H4 (cell line): ENCODE results near the gene BABAM2. TPM values are rescaled to one million over a fixed set of nuclear protein-coding genes. Genes with fewer than 3 reads are reported as not detected.
A peak's percentile ranks its signal among the peaks of the same experiment; 100 is the strongest.
"Not testable (repeated sequence)": the region's sequence is repeated elsewhere in the genome, so short reads cannot be mapped to it uniquely, and the experiment has no call there.

Experiments
- DNase-seq: peaks from one replicate; pipeline ENCODE4 v3.0.0-alpha.2; 2015; ENCODE audit warnings: low spot score
- total RNA-seq: library from RNA; depleted of rRNA; stranded (reverse); fragments of >200 nt; shearing (Covaris generic); gene quantifications from 2 replicates; pipeline ENCODE4 v1.2.3, GENCODE V29; 2014

The BABAM2 gene
- total RNA-seq, 1 experiment from 2014 or later = 20.7 TPM

DNA sequence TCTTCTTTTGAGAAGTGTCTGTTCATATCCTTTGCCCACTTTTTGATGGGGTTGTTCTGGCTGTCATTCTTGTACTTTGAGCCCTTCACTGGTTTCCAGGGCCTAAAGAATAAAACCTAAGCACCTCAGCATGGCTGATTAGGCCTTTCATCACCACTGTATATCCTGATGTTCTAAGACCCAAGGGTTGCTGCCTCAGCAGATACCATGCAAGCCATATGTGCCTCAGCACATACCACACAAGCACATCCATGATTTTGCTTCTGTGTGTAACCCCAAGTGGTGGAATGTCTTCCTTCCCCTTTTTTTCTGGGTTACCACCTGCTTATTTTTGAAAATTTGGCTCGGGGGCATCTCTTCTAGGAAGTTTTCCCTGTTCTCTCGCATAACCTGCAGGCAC is 11.7 kb upstream of the BABAM2 start:
- no peak for DNase-seq

GRCh38 chr2:27881815-27882583 is 8.5 kb upstream of the BABAM2 start:
- DNase-seq = not testable (repeated sequence)

DNA sequence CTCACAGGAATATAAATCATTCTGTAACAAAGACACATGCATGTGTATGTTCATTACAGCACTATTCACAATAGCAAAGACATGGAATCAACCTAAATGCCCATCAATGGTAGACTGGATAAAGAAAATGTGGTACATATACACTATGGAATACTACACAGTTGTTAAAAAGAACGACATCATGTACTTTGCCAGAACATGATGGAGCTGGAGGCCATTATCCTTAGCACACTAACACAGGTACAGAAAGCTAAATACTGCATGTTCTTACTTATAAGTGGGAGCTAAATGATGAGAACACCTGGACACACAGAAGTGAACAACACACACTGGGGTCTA is 8.0 kb upstream of the BABAM2 start:
- DNase-seq = not testable (repeated sequence)

DNA sequence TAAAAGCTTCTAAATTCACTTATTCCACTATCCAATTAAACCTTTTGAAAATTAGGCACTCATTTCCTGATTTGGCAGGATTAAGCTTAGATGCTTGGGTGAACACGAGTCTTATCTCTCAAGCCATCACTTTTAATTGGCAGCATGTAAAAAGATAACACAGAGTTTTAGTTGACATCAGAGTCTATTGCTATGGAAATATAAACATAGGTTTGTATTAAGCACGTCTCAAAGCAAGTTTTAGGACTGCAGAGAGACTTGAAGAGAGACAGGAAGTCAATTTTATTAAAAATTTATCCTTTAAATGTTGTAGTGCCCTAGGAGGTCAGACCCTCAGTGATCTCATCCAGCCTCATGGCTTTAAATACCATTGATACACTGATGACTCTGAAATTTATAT is 5.9 kb upstream of the BABAM2 start:
- no peak for DNase-seq

GRCh38 chr2:27885234-27885633 is 5.3 kb upstream of the BABAM2 start:
- no peak for DNase-seq

- DNase-seq = no peak
These were observed 4.9 kb upstream of the BABAM2 start for GRCh38 chr2:27885661-27886060.

DNA sequence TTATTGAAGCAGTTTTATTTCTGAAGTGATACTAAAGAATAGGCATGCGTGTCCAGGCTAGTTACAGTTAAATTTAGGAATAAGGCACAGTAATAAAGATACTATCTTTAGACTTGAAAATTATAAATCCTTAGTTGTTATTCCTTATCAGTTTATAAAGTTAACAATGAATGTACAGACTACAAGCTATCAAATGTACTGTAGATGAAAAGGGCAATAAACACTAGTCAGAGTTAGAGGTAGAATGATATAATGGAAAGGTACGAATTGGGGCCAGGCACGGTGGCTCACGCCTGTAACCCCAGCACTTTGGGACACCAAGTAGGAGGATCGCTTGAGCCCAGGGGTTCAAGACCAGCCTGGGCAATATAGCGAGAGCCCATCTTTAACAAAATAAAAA is 4.2 kb upstream of the BABAM2 start:
- DNase-seq = no peak

DNA sequence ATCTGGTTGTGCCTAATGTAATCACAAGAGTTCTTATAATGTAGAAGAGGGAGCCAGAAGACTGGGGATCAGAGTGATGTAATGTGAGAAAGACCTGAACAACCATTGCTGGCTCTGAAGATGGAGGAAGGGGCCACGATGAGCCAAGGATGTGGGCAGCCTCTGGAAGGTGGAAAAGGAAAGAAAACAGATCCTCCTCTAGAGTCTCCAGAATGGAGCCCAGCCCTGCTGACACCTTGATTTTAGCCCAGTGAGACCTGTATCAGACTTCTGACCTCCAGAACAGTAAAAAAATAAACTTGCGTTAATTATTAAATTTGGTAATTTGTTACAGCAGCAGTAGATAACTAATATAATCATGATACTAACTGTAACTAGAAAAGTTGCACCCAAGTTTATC is 3.4 kb upstream of the BABAM2 start:
- DNase-seq = no peak

DNA sequence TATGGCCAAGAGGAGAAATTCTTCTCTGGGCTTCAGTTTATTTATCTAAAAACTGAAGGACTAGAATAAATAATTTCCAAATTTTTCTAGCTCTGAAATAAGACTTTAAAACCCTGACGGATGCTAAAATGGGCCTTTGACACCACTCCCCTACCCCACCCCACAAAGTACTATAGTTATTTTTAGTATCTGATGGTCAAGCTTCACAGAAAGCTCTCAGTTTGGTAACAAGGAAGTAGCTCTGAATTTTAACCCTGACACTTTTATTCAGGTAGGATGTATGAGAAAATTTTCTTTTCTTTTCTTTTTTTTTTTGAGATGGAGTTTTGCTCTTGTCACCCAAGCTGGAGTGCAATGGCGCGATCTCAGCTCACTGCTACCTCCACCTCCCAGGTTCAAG is 2.7 kb upstream of the BABAM2 start:
- DNase-seq = no peak

- no peak for DNase-seq
These were observed 1.7 kb upstream of the BABAM2 start for GRCh38 chr2:27888790-27889189.

GRCh38 chr2:27889774-27890145 is 769 bp upstream of the BABAM2 start:
- DNase-seq = no peak

DNA sequence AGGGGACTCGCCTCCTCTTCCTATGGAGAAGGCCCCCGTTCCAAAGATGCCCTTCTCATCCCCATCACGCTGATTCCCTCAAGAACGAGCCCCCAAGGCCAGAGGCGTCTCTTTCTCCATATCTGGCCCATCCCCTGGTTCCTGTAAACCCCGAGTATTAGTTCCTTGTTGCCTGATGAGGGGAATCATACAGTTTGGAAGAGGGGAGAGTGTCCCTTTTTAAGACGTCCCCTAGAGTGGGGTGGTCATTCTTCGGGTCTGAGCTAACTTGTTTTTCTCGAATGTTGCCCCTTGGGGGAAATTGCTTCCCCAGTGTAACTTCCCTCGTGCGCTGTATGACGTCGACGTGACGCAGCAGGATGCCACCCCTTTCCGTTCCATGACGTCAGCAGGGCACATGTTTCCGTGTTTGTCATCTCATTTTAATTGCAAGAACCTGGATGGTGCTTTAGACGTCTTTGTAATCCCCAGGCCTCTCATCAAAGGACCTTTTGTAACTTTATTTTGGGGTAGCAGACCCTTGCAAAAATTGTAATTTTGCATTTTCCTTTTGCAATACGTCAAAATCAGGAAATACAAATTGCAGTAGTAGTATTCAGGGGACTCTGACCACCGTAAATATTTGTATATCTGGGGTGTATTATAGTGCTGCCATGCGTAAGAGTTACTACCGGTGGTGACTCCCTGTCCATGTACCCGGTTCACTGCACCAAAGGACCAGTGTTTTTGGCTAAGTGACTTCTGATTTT is 569 bp downstream of the BABAM2 start:
- DNase-seq = peak; percentile 71

GRCh38 chr2:27891673-27892105 is 1.2 kb downstream of the BABAM2 start:
- no peak for DNase-seq

DNA sequence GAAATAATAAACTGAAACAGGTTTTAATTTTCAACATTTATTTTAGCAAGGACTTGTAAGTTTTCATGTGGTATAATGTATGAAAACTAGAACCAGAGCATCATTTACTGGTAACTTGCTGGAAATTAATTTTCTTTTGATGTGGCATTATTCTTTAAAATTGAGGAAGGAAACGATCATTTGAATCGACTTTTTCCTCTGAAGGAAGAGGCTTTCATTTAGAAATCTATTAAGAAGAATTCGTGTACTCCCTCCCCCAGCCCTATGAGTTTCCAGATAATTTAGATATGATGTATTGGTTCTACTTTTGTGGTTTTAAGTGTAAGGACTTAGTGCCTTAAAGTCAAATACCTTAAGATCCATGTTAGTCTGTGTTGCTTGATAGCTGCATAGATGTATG is 2.5 kb downstream of the BABAM2 start:
- no peak for DNase-seq

- DNase-seq = no peak
These were observed 7.2 kb downstream of the BABAM2 start for GRCh38 chr2:27897717-27898116.

DNA sequence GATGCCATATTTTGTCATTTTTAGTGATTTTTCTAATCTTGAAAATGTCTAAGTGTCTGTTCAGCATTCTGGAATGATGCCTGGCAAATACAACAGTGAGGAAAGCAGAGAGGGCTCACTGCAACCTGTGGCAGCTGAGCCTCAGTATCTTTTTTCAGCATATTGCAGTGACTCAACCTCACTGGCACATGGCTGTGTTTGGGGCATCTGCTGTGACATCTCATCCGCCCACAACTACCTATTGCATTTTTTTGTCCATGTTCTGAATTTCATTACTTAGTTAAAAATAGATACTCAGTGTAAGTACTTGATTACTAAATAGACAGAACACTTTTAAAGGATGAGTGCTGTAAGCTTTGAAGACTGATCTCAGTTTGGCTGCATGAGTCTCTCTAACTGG is 10.7 kb downstream of the BABAM2 start:
- no peak for DNase-seq

DNA sequence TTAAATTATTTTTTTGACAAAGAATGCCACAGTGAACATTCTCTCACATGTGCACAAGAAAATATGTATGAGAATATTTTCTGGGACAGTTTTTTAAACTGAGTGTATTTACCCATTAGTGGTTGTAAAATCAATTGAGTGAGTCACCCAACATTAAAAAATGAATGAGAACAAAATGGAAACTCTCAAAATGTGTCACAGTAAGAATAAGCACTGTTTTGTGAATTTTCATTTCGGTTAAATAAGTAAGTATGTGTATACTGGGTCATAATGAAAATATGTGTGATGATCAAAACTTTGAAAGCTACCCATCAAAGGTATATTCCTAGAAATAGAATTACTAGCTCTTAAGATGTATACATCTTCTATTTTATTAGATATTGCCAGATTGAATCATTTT is 11.6 kb downstream of the BABAM2 start:
- no peak for DNase-seq

GRCh38 chr2:27903018-27903417 is 12.5 kb downstream of the BABAM2 start:
- DNase-seq = no peak

DNA sequence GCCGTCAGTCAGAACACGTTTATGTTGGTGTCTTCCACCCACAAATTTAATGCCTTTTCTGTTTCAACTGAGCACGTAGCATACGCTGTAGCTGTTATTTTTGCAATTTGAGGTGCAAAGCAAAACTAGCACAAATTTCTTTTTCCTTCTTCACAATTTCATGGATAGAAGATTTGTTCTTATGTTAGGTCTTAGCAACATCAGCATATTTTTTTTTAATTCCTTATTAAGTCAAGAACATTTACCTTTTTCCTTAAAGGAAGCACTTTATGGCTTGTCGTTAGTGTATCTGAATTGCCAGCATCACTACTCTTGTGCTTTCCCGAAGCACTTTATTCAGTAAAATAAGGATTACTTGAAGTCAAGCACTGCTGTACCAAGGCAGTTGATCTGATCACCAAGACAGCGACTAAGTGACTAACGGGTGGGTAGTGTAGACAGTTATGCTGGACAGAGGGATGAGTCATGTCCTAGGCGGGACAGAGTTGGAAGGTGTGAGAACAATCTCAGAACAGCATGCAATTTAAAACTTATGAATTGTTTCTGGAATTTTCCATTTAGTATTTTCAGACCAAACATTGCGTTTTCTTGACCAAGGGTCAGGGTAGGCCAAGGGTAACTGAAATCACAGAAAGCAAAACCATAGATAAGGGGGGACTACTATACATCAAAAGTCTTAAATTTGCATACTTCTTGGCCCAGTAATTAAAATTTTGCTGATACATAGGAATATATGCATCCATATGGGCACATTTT is 13.3 kb downstream of the BABAM2 start:
- no peak for DNase-seq

DNA sequence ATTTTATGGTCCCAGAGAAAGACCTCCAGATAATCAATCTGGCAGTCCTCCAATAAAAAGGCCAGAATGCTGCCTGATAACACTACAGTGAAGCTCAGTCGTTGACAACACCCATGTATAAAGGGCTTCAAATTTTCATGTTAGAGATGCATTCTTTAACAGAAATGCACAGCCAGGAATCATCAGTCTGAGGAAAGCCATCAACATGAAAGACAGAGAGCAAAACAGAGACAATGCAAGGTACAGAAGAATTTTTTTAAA is 13.8 kb downstream of the BABAM2 start:
- DNase-seq = no peak

- no peak for DNase-seq
These were observed 15.5 kb downstream of the BABAM2 start for GRCh38 chr2:27906074-27906473.

GRCh38 chr2:27907547-27907946 is 17.0 kb downstream of the BABAM2 start:
- DNase-seq = no peak

- DNase-seq = no peak
These were observed 19.4 kb downstream of the BABAM2 start for GRCh38 chr2:27909901-27910300.
